ENCODE measurements around the gene ADD3. TPM values are rescaled to one million over a fixed set of nuclear protein-coding genes. Genes with fewer than 3 reads are reported as not detected.

ADD3 gene
- polyA plus RNA-seq, 1 experiment: 192 TPM

DNA sequence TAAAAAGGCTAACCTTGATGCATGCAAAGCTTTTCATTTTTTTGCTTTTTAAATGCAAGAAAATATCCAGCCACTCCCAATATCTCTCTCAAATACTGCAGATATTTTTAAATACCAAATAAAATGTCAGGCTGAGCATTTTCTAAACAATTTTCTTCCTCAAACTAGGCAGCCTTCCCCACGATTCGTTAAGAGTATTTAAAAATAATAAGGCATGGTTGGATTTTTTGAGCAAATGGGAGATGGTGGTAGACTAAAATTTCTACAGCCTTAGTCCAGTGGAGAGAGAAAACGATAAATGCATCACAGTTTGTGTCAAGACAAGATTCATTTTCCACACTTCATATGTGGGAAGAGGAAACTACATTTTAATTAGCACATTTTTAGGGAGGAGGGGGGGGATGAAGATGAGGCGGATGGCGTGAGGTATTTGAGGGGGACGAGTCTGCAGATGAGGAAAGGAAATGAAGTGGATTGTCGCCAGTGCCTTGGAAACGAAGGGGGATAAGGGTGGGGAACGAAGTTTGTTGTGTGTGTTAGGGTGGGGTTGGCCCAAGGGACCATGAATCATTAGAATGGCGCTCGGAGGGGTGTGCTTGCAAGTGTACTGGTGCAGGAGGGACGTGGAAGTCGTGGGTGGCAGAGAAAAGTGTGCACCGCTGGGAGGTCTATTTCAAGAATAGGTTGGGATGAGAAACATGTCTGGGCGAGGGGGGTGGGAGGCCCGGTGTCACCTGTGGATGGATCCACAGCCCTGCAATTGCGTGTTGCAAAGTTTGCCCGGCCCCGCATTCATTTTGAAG is 1.2 kb upstream of the ADD3 start:
- DNase-seq (ENCODE audit: low read depth, low spot score): no peak
- Histone ChIP-seq H3K27ac (ENCODE audit: low read depth, low read length) (peak overlapping the region; percentile 83), H3K27me3 (ENCODE audit: control insufficient read depth, insufficient read depth, low read length) (no peaks in the 10 kb centered on the region), H3K4me3 (ENCODE audit: low read depth, low read length) (peak overlapping the region; percentile 77), H3K9me3 (ENCODE audit: control insufficient read depth, insufficient read depth, low read length) (no peaks in the 10 kb centered on the region; the same call in 1 of the 2 replicates)
- ChIA-PET CTCF (interaction anchor here (0.9 to 3.5 kb wide), 6 partner anchors 28 to 123 kb away, joined by 3 to 23 read pairs (median 5); no protein-coding TSS in a partner anchor), POLR2A (interaction anchor here (0.5 to 2.0 kb wide), 13 partner anchors 10 to 122 kb away, joined by 3 to 15 read pairs (median 4); partner anchors contain the start of gene XPNPEP1)
- TF ChIP-seq, protein P1, sequence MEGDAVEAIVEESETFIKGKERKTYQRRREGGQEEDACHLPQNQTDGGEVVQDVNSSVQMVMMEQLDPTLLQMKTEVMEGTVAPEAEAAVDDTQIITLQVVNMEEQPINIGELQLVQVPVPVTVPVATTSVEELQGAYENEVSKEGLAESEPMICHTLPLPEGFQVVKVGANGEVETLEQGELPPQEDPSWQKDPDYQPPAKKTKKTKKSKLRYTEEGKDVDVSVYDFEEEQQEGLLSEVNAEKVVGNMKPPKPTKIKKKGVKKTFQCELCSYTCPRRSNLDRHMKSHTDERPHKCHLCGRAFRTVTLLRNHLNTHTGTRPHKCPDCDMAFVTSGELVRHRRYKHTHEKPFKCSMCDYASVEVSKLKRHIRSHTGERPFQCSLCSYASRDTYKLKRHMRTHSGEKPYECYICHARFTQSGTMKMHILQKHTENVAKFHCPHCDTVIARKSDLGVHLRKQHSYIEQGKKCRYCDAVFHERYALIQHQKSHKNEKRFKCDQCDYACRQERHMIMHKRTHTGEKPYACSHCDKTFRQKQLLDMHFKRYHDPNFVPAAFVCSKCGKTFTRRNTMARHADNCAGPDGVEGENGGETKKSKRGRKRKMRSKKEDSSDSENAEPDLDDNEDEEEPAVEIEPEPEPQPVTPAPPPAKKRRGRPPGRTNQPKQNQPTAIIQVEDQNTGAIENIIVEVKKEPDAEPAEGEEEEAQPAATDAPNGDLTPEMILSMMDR (IDR thresholded peaks at IDR 0.05; ENCODE audit: low read depth, low read length): no peak

DNA sequence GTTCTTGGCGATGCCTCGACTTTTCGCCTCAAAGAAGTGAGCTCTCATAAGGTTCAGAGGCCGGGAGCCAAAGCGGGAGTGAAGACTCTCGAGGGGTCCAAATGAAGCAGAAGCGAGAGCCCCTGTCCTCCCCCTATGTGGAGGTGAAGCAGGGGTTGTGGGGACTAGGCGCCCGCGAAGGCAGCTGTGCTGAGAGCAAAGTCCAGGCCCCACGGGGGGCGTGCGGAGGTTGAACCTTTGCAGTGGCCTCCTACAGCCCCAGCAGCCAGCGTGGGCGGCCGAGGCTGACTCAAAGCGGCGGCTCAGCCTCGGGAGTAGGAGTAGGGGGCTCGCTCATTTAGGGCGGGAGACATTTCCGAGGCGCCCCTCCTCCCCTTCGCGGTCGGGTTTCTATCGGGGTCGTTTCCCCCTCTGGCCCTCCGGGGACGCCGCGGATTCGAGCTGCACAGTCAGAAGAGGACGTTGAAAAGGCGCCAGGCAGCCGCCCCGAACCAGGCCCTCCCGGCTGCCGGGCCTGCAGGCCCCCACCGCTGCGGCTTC is 553 bp upstream of the ADD3 start:
- Histone ChIP-seq H3K9me3 (ENCODE audit: control insufficient read depth, insufficient read depth, low read length) (no peaks in the 10 kb centered on the region; the same call in 1 of the 2 replicates), H3K27me3 (ENCODE audit: control insufficient read depth, insufficient read depth, low read length) (no peaks in the 10 kb centered on the region), H3K4me3 (ENCODE audit: low read depth, low read length) (peak overlapping the region; percentile 77), H3K27ac (ENCODE audit: low read depth, low read length) (peak overlapping the region; percentile 83)
- POLR2A ChIA-PET: interaction anchor here (0.6 to 2.0 kb wide), 12 partner anchors 9 to 123 kb away, joined by 3 to 15 read pairs (median 3); partner anchors contain the start of gene XPNPEP1
- TF ChIP-seq, protein P1 (IDR thresholded peaks at IDR 0.05; ENCODE audit: low read depth, low read length): no peak
- CTCF ChIA-PET: interaction anchor here (0.9 to 3.5 kb wide), 3 partner anchors 32 to 123 kb away, joined by 3 to 23 read pairs (median 6); no protein-coding TSS in a partner anchor
- no peak for DNase-seq (ENCODE audit: low read depth, low spot score)

DNA sequence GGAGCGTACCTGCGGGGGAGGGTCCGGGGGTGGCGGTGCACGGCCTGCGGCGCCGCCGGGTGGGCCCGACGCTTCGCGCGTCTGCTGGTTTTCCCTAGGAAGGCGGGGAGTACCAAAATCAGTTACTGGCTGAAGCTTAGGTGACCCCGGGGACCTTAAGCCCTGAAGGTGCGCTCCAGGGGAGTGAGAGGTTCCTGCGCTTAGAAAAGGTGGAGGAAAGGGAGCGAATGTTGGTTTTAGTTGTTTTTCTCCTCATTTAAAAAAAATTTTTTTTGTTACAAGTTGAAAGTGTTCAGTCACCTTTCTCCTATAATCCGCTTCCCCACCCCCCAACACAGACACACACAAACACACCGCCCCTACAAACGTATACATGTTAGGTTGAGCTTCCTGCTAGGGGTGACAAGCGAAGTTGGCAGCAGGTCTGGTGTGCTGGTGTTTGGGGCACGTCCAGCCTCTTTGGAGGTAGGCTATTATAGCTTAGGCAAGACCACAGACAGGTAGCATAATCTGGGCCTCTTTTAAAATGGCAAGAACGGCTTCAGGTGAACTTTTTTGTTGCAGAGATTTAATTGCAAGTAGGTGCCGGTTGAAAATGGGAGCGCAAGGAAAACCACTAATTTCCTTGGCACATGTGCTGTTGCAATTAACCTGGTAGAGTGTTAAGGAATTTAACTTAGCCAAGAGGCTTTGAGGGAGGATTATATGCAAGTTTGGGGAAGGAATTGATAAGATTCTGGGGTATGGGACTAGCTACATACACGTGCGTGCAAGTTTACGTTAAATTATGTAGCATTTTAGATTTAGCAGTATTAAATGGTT is 945 bp downstream of the ADD3 start:
- CTCF ChIA-PET: interaction anchor here (0.7 to 3.5 kb wide), 2 partner anchors 31 to 125 kb away, joined by 3 to 23 read pairs; no protein-coding TSS in a partner anchor
- TF ChIP-seq, protein P1 (IDR thresholded peaks at IDR 0.05; ENCODE audit: low read depth, low read length): no peak
- no peak for DNase-seq (ENCODE audit: low read depth, low spot score)
- Histone ChIP-seq H3K4me3 (ENCODE audit: low read depth, low read length) (peak overlapping the region; percentile 77), H3K27me3 (ENCODE audit: control insufficient read depth, insufficient read depth, low read length) (no peaks in the 10 kb centered on the region), H3K27ac (ENCODE audit: low read depth, low read length) (no peak overlapping the region), H3K9me3 (ENCODE audit: control insufficient read depth, insufficient read depth, low read length) (no peaks in the 10 kb centered on the region; the same call in 1 of the 2 replicates)
- POLR2A ChIA-PET: interaction anchor here (0.7 to 2.0 kb wide), 4 partner anchors 42 to 125 kb away, joined by 3 to 13 read pairs (median 3); no protein-coding TSS in a partner anchor

- Histone ChIP-seq H3K27me3 (ENCODE audit: control insufficient read depth, insufficient read depth, low read length) (no peaks in the 10 kb centered on the region), H3K4me3 (ENCODE audit: low read depth, low read length) (peak overlapping the region; percentile 77), H3K27ac (ENCODE audit: low read depth, low read length) (no peak overlapping the region), H3K9me3 (ENCODE audit: control insufficient read depth, insufficient read depth, low read length) (no peaks in the 10 kb centered on the region; the same call in 1 of the 2 replicates)
- no peak for DNase-seq (ENCODE audit: low read depth, low spot score)
- ChIA-PET CTCF (interaction anchor here (3.5 kb wide), 1 partner anchor 126 kb away, joined by 23 read pairs; no protein-coding TSS in a partner anchor), POLR2A (no interaction called here)
- TF ChIP-seq, protein P1 (IDR thresholded peaks at IDR 0.05; ENCODE audit: low read depth, low read length): no peak
These were observed 2.1 kb downstream of the ADD3 start for GRCh38 chr10:110009736-110010475.
